Measurements from ENCODE around the gene FMO2. TPM values are rescaled to one million over a fixed set of nuclear protein-coding genes. Genes with fewer than 3 reads are reported as not detected.

FMO2 gene
- polyA plus RNA-seq, 1 donor (not counting 4 experiments of a cell fraction or from before 2014, with no cell fraction given), result 0.05 TPM

DNA sequence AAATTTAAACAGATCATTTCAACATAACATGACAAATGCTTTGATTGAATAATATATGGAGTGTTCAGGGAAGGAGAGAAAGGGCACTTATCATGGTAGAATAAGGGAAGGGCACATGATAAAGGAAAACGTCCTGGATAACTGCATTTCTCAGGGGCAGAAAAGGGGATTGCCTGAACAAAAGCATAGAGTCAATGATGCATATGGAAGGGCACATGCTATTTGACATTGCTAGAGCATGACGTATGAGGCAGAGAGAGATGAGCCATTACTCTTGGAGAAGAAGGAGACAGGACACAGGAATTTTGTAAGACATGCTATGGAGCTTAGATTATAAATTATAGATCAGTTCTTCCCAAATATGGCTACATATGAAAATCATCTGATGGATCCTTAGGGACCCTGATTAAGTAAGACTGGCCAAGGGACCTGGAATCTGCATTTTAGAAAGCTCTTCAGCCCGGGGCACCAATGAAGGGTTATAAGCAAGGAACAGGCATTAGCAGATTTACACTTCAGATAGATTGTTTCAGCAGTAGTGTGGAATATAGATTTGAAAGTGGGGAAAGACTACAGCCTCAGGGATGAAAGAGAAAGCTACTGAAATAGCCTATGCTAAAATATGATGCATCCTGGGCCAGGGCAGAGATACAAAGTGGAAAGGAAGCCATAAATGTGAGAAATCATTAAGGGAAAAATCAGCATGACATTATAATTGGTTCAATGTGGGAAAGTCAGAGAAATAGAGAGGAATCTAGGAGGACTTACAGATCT lies 21.3 kb downstream of the FMO2 start:
- Histone ChIP-seq H3K4me1 (ENCODE audit: control insufficient read depth, extremely low read depth, insufficient read depth, low read length) (no peaks in the 10 kb centered on the region), H3K4me2 (ENCODE audit: control insufficient read depth, extremely low read depth, insufficient read depth, low read depth, low read length) (no peak overlapping the region), H3K4me3 (ENCODE audit: control insufficient read depth in 2 of 3, extremely low read depth in 1 of 3, insufficient read depth in 2 of 3, low read depth in 1 of 3, low read length in 3 of 3) (no peak overlapping the region), H3K9me3 (ENCODE audit: control insufficient read depth, low read depth, low read length) (no peaks in the 10 kb centered on the region), H4K20me1 (ENCODE audit: control insufficient read depth, extremely low read depth, insufficient read depth, low read length) (no peaks in the 10 kb centered on the region), H3K79me2 (ENCODE audit: control insufficient read depth, insufficient read depth, low read length) (no peaks in the 10 kb centered on the region), H2AFZ (ENCODE audit: control insufficient read depth, low read length) (no peak overlapping the region), H3K27ac (ENCODE audit: control insufficient read depth, insufficient read depth, low read length) (no peak overlapping the region), H3K9me1 (ENCODE audit: control insufficient read depth, extremely low read depth, insufficient read depth, low read length) (no peaks in the 10 kb centered on the region), H3K9ac (ENCODE audit: control insufficient read depth, extremely low read depth, insufficient read depth, low read length) (no peak overlapping the region), H3K36me3 (ENCODE audit: control insufficient read depth in 2 of 2, extremely low read depth in 1 of 2, insufficient read depth in 2 of 2, low read length in 2 of 2) (no peaks in the 10 kb centered on the region), H3K27me3 (ENCODE audit: control insufficient read depth, extremely low read depth, insufficient read depth, low read length) (no peaks in the 10 kb centered on the region)
- FAIRE-seq (no peak), DNase-seq (ENCODE audit: low read depth, low spot score) (no peak)
- dilution Hi-C loops (cut with MboI; ENCODE audit: extremely low pct_ligation_motif_present, low sequenced_read_pairs), result no loop called here
- TF ChIP-seq, protein P1, sequence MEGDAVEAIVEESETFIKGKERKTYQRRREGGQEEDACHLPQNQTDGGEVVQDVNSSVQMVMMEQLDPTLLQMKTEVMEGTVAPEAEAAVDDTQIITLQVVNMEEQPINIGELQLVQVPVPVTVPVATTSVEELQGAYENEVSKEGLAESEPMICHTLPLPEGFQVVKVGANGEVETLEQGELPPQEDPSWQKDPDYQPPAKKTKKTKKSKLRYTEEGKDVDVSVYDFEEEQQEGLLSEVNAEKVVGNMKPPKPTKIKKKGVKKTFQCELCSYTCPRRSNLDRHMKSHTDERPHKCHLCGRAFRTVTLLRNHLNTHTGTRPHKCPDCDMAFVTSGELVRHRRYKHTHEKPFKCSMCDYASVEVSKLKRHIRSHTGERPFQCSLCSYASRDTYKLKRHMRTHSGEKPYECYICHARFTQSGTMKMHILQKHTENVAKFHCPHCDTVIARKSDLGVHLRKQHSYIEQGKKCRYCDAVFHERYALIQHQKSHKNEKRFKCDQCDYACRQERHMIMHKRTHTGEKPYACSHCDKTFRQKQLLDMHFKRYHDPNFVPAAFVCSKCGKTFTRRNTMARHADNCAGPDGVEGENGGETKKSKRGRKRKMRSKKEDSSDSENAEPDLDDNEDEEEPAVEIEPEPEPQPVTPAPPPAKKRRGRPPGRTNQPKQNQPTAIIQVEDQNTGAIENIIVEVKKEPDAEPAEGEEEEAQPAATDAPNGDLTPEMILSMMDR (optimal IDR thresholded peaks at IDR 0.05 in 1 of 3, IDR thresholded peaks at IDR 0.05 in 1 of 3, conservative IDR thresholded peaks at IDR 0.05 in 1 of 3; ENCODE audit: extremely low read depth in 1 of 3, insufficient read depth in 2 of 3, low read length in 3 of 3), result no peak
- no peak for TF ChIP-seq EZH2 (IDR thresholded peaks at IDR 0.05; ENCODE audit: low read length)

DNA sequence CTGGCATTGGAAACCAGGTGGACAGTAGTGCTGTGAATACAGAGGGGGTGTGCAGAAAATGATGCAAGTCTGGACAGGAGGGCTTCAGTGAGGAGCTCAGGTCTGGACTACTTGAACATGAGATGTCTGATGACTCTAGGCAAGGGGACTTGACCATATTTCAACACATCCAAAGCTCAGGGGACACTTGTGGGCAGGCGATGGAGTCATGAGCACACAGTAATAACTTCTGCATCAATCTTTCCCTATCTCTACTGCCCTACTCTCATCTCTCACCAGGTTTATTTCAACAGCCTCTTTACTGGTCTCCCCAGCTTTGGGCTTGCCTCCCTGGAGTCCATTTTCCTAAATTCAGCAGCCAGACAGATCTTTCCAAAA lies 21.9 kb downstream of the FMO2 start:
- H3K4me1 ChIP-seq (ENCODE audit: control insufficient read depth, extremely low read depth, insufficient read depth, low read length), result no peaks in the 10 kb centered on the region
- no peaks in the 10 kb centered on the region for H4K20me1 ChIP-seq (ENCODE audit: control insufficient read depth, extremely low read depth, insufficient read depth, low read length)
- TF ChIP-seq EZH2 (IDR thresholded peaks at IDR 0.05; ENCODE audit: low read length), result no peak
- TF ChIP-seq, protein P1 (optimal IDR thresholded peaks at IDR 0.05 in 1 of 3, IDR thresholded peaks at IDR 0.05 in 1 of 3, conservative IDR thresholded peaks at IDR 0.05 in 1 of 3; ENCODE audit: extremely low read depth in 1 of 3, insufficient read depth in 2 of 3, low read length in 3 of 3), result no peak
- no peak overlapping the region for H2AFZ ChIP-seq (ENCODE audit: control insufficient read depth, low read length)
- no peaks in the 10 kb centered on the region for H3K9me1 ChIP-seq (ENCODE audit: control insufficient read depth, extremely low read depth, insufficient read depth, low read length)
- FAIRE-seq, result no peak
- no peak overlapping the region for H3K4me3 ChIP-seq (ENCODE audit: control insufficient read depth in 2 of 3, extremely low read depth in 1 of 3, insufficient read depth in 2 of 3, low read depth in 1 of 3, low read length in 3 of 3)
- dilution Hi-C loops (cut with MboI; ENCODE audit: extremely low pct_ligation_motif_present, low sequenced_read_pairs), result no loop called here
- H3K36me3 ChIP-seq (ENCODE audit: control insufficient read depth in 2 of 2, extremely low read depth in 1 of 2, insufficient read depth in 2 of 2, low read length in 2 of 2), result no peaks in the 10 kb centered on the region
- no peak overlapping the region for H3K4me2 ChIP-seq (ENCODE audit: control insufficient read depth, extremely low read depth, insufficient read depth, low read depth, low read length)
- H3K79me2 ChIP-seq (ENCODE audit: control insufficient read depth, insufficient read depth, low read length), result no peaks in the 10 kb centered on the region
- H3K9me3 ChIP-seq (ENCODE audit: control insufficient read depth, low read depth, low read length), result no peaks in the 10 kb centered on the region
- DNase-seq (ENCODE audit: low read depth, low spot score), result no peak
- H3K9ac ChIP-seq (ENCODE audit: control insufficient read depth, extremely low read depth, insufficient read depth, low read length), result no peak overlapping the region
- H3K27me3 ChIP-seq (ENCODE audit: control insufficient read depth, extremely low read depth, insufficient read depth, low read length), result no peaks in the 10 kb centered on the region
- no peak overlapping the region for H3K27ac ChIP-seq (ENCODE audit: control insufficient read depth, insufficient read depth, low read length)
